Tibial artery (tissue), 4 donors: ENCODE measurements around the gene CPOX.

Experiments
- DNase-seq, 2 donors: peaks; one replicate each; pipeline ENCODE4 v3.0.0-alpha.2; 2019
- H3K27ac ChIP-seq, 2 donors: fragments of 200-600 bp; sonication (generic) in 1 of 2; 1 replicate in 1 of 2; 2 replicates in 1 of 2; pipeline ENCODE4 v1.5.1; 2018 to 2019; ENCODE audit warnings: mild to moderate bottlenecking in 1 of 2
- H3K27me3 ChIP-seq, 2 donors: fragments of 200-600 bp; sonication (generic) in 1 of 2; one replicate each; pipeline versions ENCODE4 v1.5.1 to v1.6.0; 2016 to 2019
- H3K36me3 ChIP-seq, 3 donors: fragments of 200-600 bp; sonication (generic) in 2 of 3; one replicate each; pipeline ENCODE4 v1.5.1; 2016 to 2019; ENCODE audit warnings: mild to moderate bottlenecking in 2 of 3
- H3K4me1 ChIP-seq, 4 donors: fragments of 200-600 bp; sonication (generic) in 2 of 4; 1 replicate in 3 of 4; 2 replicates in 1 of 4; pipeline ENCODE4 v1.5.1; 2016 to 2019
- H3K4me3 ChIP-seq, 2 donors: fragments of 200-600 bp; sonication (generic) in 1 of 2; 1 replicate in 1 of 2; 2 replicates in 1 of 2; pipeline ENCODE4 v1.5.1; 2018 to 2019; ENCODE audit warnings: mild to moderate bottlenecking in 2 of 2
- H3K9me3 ChIP-seq, 3 donors: fragments of 200-600 bp; sonication (generic) in 1 of 3; one replicate each; pipeline ENCODE4 v1.5.1; 2016 to 2019
- CTCF ChIP-seq, 2 experiments: fragments of 200-600 bp in 1 of 2; fragments of 450-650 bp in 1 of 2; IDR thresholded peaks; one replicate each; pipeline ENCODE4 v1.5.1; 2017 to 2019; ENCODE audit warnings: antibody characterized with exemption in 2 of 2, mild to moderate bottlenecking in 1 of 2, moderate library complexity in 1 of 2
- intact Hi-C: fragments of 100-400 bp; cut with DNase I; formaldehyde crosslinking; loops from one replicate; pipeline ENCODE4 v1.15.0; 2023; ENCODE audit warnings: low total_unique reads

CPOX gene

GRCh38 chr3:98592345-98592935 is 971 bp downstream of the CPOX start:
- intact Hi-C loops: loop anchor here (5.0 to 10.0 kb wide), 2 partner anchors 70 to 402 kb away; partner anchors contain the start of gene CLDND1

GRCh38 chr3:98589331-98590036 is 3.9 kb downstream of the CPOX start:
- H3K4me3 ChIP-seq: no peak overlapping the region
- H3K9me3 ChIP-seq: no peaks in the 10 kb centered on the region
- intact Hi-C loops: loop anchor here (5.0 to 10.0 kb wide), 2 partner anchors 67 to 405 kb away; partner anchors contain the start of gene CLDND1
- no peak overlapping the region for H3K27ac ChIP-seq
- no peak for TF ChIP-seq CTCF (IDR thresholded peaks at IDR 0.05)
- peaks cover 16 to 36% (median 21%) of the 10 kb centered on the region in 3 donors for H3K36me3 ChIP-seq
- peaks cover 0 to 19% (median 10%) of the 10 kb centered on the region in 4 donors for H3K4me1 ChIP-seq
- DNase-seq: no peak
- no peaks in the 10 kb centered on the region for H3K27me3 ChIP-seq

More at GRCh38 chr3:98592345-98592935, 971 bp downstream of the CPOX start:
- H3K27ac ChIP-seq: peak overlapping the region; percentile 78 to 92
- no peaks in the 10 kb centered on the region for H3K27me3 ChIP-seq
- H3K9me3 ChIP-seq: no peaks in the 10 kb centered on the region
- DNase-seq: no peak
- TF ChIP-seq CTCF (IDR thresholded peaks at IDR 0.05): no peak
- H3K4me1 ChIP-seq: peaks cover 0 to 19% (median 10%) of the 10 kb centered on the region in 4 donors
- H3K36me3 ChIP-seq: peaks cover 9 to 20% (median 19%) of the 10 kb centered on the region in 3 donors
- H3K4me3 ChIP-seq: peak overlapping the region; percentile 77 to 90

GRCh38 chr3:98588065-98588464 is 5.3 kb downstream of the CPOX start:
- peaks cover 16 to 36% (median 21%) of the 10 kb centered on the region in 3 donors for H3K36me3 ChIP-seq
- H3K27me3 ChIP-seq: no peaks in the 10 kb centered on the region
- no peak overlapping the region for H3K27ac ChIP-seq
- no peak for TF ChIP-seq CTCF (IDR thresholded peaks at IDR 0.05)
- no peak for DNase-seq
- intact Hi-C loops: no loop called here
- H3K4me1 ChIP-seq: peaks cover 0 to 16% (median 10%) of the 10 kb centered on the region in 4 donors
- no peak overlapping the region for H3K4me3 ChIP-seq
- H3K9me3 ChIP-seq: no peaks in the 10 kb centered on the region

GRCh38 chr3:98587654-98588053 is 5.8 kb downstream of the CPOX start:
- intact Hi-C loops: no loop called here
- no peak for DNase-seq
- Histone ChIP-seq H3K4me1 (peaks cover 0 to 14% (median 8%) of the 10 kb centered on the region in 4 donors), H3K36me3 (peaks cover 16 to 36% (median 21%) of the 10 kb centered on the region in 3 donors), H3K9me3 (no peaks in the 10 kb centered on the region), H3K4me3 (no peak overlapping the region), H3K27ac (no peak overlapping the region), H3K27me3 (no peaks in the 10 kb centered on the region)
- no peak for TF ChIP-seq CTCF (IDR thresholded peaks at IDR 0.05)

- Histone ChIP-seq H3K36me3 (peaks cover 19 to 38% (median 20%) of the 10 kb centered on the region in 3 donors), H3K27ac (no peak overlapping the region), H3K27me3 (no peaks in the 10 kb centered on the region), H3K4me1 (no peaks in the 10 kb centered on the region), H3K4me3 (no peak overlapping the region), H3K9me3 (no peaks in the 10 kb centered on the region)
- no peak for TF ChIP-seq CTCF (IDR thresholded peaks at IDR 0.05)
- no peak for DNase-seq
- intact Hi-C loops: no loop called here
Observed at GRCh38 chr3:98584547-98584946, 8.9 kb downstream of the CPOX start.
